Thyroid gland (tissue), 4 donors: ENCODE measurements around the gene POLR1A.

ENCODE experiments used
- POLR2A ChIP-seq, 2 donors: fragments of 450-650 bp; IDR thresholded peaks; one replicate each; pipeline ENCODE4 v1.6.1; 2017; ENCODE audit warnings: antibody characterized with exemption in 2 of 2, mild to moderate bottlenecking in 2 of 2, moderate library complexity in 1 of 2
- TF ChIP-seq, protein P1 (sequence below), 6 experiments: fragments of 200-600 bp in 3 of 6; fragments of 450-650 bp in 3 of 6; sonication (generic) in 3 of 6; IDR thresholded peaks; one replicate each; pipeline ENCODE4 v1.5.1; 2016 to 2019; ENCODE audit warnings: antibody characterized with exemption in 6 of 6, mild to moderate bottlenecking in 2 of 6, inconsistent platforms in 1 of 6, moderate library complexity in 1 of 6

DNA sequence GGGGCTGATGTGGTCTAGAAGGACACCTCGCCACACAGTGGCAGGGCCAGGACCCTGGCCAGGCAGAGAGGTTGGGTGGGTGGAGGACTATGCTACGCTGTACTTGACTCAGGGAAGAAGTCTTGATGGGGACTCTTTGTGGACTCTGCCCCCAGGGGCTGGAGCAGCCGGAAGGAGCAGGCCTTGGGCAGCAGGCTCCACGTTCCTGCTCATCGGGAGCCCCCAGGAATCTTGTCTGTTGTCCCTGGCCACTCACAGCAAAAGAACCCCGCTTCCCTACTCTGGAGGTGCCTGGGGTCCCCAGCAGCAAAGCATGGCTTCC is 79.0 kb downstream of the POLR1A start:
- TF ChIP-seq POLR2A (IDR thresholded peaks at IDR 0.05), result no peak
- TF ChIP-seq, protein P1, sequence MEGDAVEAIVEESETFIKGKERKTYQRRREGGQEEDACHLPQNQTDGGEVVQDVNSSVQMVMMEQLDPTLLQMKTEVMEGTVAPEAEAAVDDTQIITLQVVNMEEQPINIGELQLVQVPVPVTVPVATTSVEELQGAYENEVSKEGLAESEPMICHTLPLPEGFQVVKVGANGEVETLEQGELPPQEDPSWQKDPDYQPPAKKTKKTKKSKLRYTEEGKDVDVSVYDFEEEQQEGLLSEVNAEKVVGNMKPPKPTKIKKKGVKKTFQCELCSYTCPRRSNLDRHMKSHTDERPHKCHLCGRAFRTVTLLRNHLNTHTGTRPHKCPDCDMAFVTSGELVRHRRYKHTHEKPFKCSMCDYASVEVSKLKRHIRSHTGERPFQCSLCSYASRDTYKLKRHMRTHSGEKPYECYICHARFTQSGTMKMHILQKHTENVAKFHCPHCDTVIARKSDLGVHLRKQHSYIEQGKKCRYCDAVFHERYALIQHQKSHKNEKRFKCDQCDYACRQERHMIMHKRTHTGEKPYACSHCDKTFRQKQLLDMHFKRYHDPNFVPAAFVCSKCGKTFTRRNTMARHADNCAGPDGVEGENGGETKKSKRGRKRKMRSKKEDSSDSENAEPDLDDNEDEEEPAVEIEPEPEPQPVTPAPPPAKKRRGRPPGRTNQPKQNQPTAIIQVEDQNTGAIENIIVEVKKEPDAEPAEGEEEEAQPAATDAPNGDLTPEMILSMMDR (IDR thresholded peaks at IDR 0.05), result no peak
